HFFc6 (cell line): Measurements from ENCODE around the gene SLC8A2. TPM values are rescaled to one million over a fixed set of nuclear protein-coding genes. Genes with fewer than 3 reads are reported as not detected.
"Not testable (repeated sequence)": the region's sequence is repeated elsewhere in the genome, so short reads cannot be mapped to it uniquely, and the experiment has no call there.

Experiments
- DNase-seq: peaks from one replicate; pipeline ENCODE4 v3.0.0-alpha.2; 2018
- H3K27ac Mint-ChIP-seq: 2 replicates; pipeline ENCODE4 v1.8.0; 2020; ENCODE audit warnings: mild to moderate bottlenecking, mixed read lengths
- H3K27me3 Mint-ChIP-seq: 2 replicates; pipeline ENCODE4 v1.8.0; 2021; ENCODE audit warnings: mild to moderate bottlenecking, moderate library complexity, mixed read lengths; ENCODE audit not compliant: insufficient read depth
- H3K36me3 Mint-ChIP-seq: 2 replicates; pipeline ENCODE4 v1.8.0; 2021; ENCODE audit warnings: low read depth, mixed read lengths
- H3K4me1 Mint-ChIP-seq: 2 replicates; pipeline ENCODE4 v1.8.0; 2020; ENCODE audit warnings: low read depth, mixed read lengths
- H3K4me3 Mint-ChIP-seq: 2 replicates; pipeline ENCODE4 v1.8.0; 2020; ENCODE audit warnings: mild to moderate bottlenecking, moderate library complexity, mixed read lengths
- H3K9me3 Mint-ChIP-seq: 2 replicates; pipeline ENCODE4 v1.8.0; 2020; ENCODE audit warnings: mild to moderate bottlenecking, mixed read lengths
- CTCF ChIP-seq: fragments of 200-600 bp; sonication (generic); IDR thresholded peaks from 2 replicates; pipeline ENCODE4 v1.5.0; 2021; ENCODE audit warnings: antibody characterized with exemption, mild to moderate bottlenecking
- total RNA-seq, 6 experiments: library from RNA; stranded (reverse); fragmentation: NEBNext Ultra II Directional; extraction: Animal tissue kit (Norgen Biotek cat#: 25700); gene quantifications; 2 replicates in 1 of 6; 3 replicates in 5 of 6; pipeline ENCODE4 v1.2.3, GENCODE V29; 2021

Gene SLC8A2
- total RNA-seq, 6 experiments from 2014 or later, result not detected

GRCh38 chr19:47402504-47402903 is 69.2 kb downstream of the SLC8A2 start:
- Mint-ChIP-seq H3K9me3 (no peaks in the 10 kb centered on the region), H3K36me3 (peaks cover 11% of the 10 kb centered on the region), H3K27me3 (peaks cover 9% of the 10 kb centered on the region), H3K27ac (no peak overlapping the region), H3K4me1 (no peaks in the 10 kb centered on the region), H3K4me3 (no peak overlapping the region)
- no peak for DNase-seq
- TF ChIP-seq CTCF, result no peak

GRCh38 chr19:47398707-47399597 is 72.7 kb downstream of the SLC8A2 start:
- TF ChIP-seq CTCF, result no peak
- Mint-ChIP-seq H3K27me3 (peaks cover 26% of the 10 kb centered on the region), H3K9me3 (no peaks in the 10 kb centered on the region), H3K36me3 (no peaks in the 10 kb centered on the region), H3K4me1 (no peaks in the 10 kb centered on the region), H3K27ac (no peak overlapping the region), H3K4me3 (no peak overlapping the region)
- DNase-seq, result no peak

- H3K9me3 Mint-ChIP-seq, result no peaks in the 10 kb centered on the region
- H3K4me3 Mint-ChIP-seq, result no peak overlapping the region
- H3K4me1 Mint-ChIP-seq, result peaks cover 5% of the 10 kb centered on the region
- H3K27ac Mint-ChIP-seq, result no peak overlapping the region
- H3K27me3 Mint-ChIP-seq, result peaks cover 28% of the 10 kb centered on the region
- peak; percentile 95 for TF ChIP-seq CTCF
- peak; percentile 51 for DNase-seq
- H3K36me3 Mint-ChIP-seq, result no peaks in the 10 kb centered on the region
Measured at GRCh38 chr19:47391510-47392223, 80.0 kb downstream of the SLC8A2 start.

GRCh38 chr19:47390533-47391488 is 80.9 kb downstream of the SLC8A2 start:
- no peak for TF ChIP-seq CTCF
- Mint-ChIP-seq H3K4me1 (peaks cover 5% of the 10 kb centered on the region), H3K27ac (no peak overlapping the region), H3K9me3 (no peaks in the 10 kb centered on the region), H3K36me3 (no peaks in the 10 kb centered on the region), H3K27me3 (peaks cover 23% of the 10 kb centered on the region), H3K4me3 (no peak overlapping the region)
- DNase-seq, result no peak

- no peaks in the 10 kb centered on the region for H3K9me3 Mint-ChIP-seq
- no peaks in the 10 kb centered on the region for H3K36me3 Mint-ChIP-seq
- no peak for DNase-seq
- no peak overlapping the region for H3K4me3 Mint-ChIP-seq
- H3K27ac Mint-ChIP-seq, result peak overlapping the region; percentile 36; the same call in 1 of the 2 replicates
- no peak for TF ChIP-seq CTCF
- H3K27me3 Mint-ChIP-seq, result peaks cover 11% of the 10 kb centered on the region
- peaks cover 5% of the 10 kb centered on the region for H3K4me1 Mint-ChIP-seq
Measured at GRCh38 chr19:47389150-47389556, 82.5 kb downstream of the SLC8A2 start.

GRCh38 chr19:47388721-47389120 is 83.0 kb downstream of the SLC8A2 start:
- not testable (repeated sequence) for H3K27ac Mint-ChIP-seq, H3K4me3 Mint-ChIP-seq, H3K9me3 Mint-ChIP-seq, H3K36me3 Mint-ChIP-seq, H3K4me1 Mint-ChIP-seq, DNase-seq
- H3K27me3 Mint-ChIP-seq, result peaks cover 11% of the 10 kb centered on the region

- DNase-seq, H3K4me3 Mint-ChIP-seq, H3K27ac Mint-ChIP-seq, H3K36me3 Mint-ChIP-seq, H3K27me3 Mint-ChIP-seq, H3K9me3 Mint-ChIP-seq, H3K4me1 Mint-ChIP-seq: not testable (repeated sequence)
Measured at GRCh38 chr19:47387623-47388022, 84.1 kb downstream of the SLC8A2 start.

GRCh38 chr19:47386582-47386981 is 85.1 kb downstream of the SLC8A2 start:
- not testable (repeated sequence) for H3K27me3 Mint-ChIP-seq, H3K4me1 Mint-ChIP-seq, H3K9me3 Mint-ChIP-seq, DNase-seq, H3K27ac Mint-ChIP-seq, H3K36me3 Mint-ChIP-seq, H3K4me3 Mint-ChIP-seq
